Left lobe of liver (tissue), 2 donors: ENCODE results near the gene MACROD1. TPM values are rescaled to one million over a fixed set of nuclear protein-coding genes. Genes with fewer than 3 reads are reported as not detected.

ENCODE experiments used
- ATAC-seq: fragments of 200-7000 bp; cut with Tn5 transposase; one replicate; pipeline ENCODE4 v1.9.1; 2020; ENCODE audit warnings: mild to moderate bottlenecking, moderate library complexity
- DNase-seq: peaks from one replicate; pipeline ENCODE4 v3.0.0-alpha.2; 2020; ENCODE audit warnings: low spot score
- total RNA-seq: library from RNA; stranded (reverse); gene quantifications from one replicate; pipeline ENCODE4 v1.2.1, GENCODE V29; 2021
- donor health status: DM: no; HTN: no; CAD: no; lungs with moderate emphysema.
- donor health status: DM: no; HTN: yes; CAD: no.

The MACROD1 gene
- total RNA-seq, 1 donor from 2014 or later = 35.2 TPM

- ATAC-seq = peak; percentile 82
- peak; percentile 74 for DNase-seq
Measured at GRCh38 chr11:64152841-64153691, 12.8 kb downstream of the MACROD1 start.

- no peak for ATAC-seq
- no peak for DNase-seq
Measured at GRCh38 chr11:64151337-64151736, 14.6 kb downstream of the MACROD1 start.

- DNase-seq (peak; percentile 90), ATAC-seq (peak; percentile 88)
Measured at GRCh38 chr11:64150481-64151239, 15.3 kb downstream of the MACROD1 start.

- ATAC-seq (no peak), DNase-seq (no peak)
Measured at GRCh38 chr11:64150051-64150450, 15.9 kb downstream of the MACROD1 start.

GRCh38 chr11:64148917-64149617 lies 16.8 kb downstream of the MACROD1 start:
- DNase-seq (no peak), ATAC-seq (no peak)

GRCh38 chr11:64148226-64148916 lies 17.5 kb downstream of the MACROD1 start:
- ATAC-seq (peak; percentile 42), DNase-seq (peak; percentile 73)

GRCh38 chr11:64146036-64146955 lies 19.6 kb downstream of the MACROD1 start:
- ATAC-seq = peak; percentile 56
- no peak for DNase-seq

GRCh38 chr11:64144587-64145472 lies 21.1 kb downstream of the MACROD1 start:
- DNase-seq (no peak), ATAC-seq (no peak)

- DNase-seq = no peak
- ATAC-seq = no peak
Measured at GRCh38 chr11:64141081-64141783, 24.7 kb downstream of the MACROD1 start.

- ATAC-seq = no peak
- DNase-seq = no peak
Measured at GRCh38 chr11:64140082-64140481, 25.8 kb downstream of the MACROD1 start.

- ATAC-seq (no peak), DNase-seq (no peak)
Measured at GRCh38 chr11:64139049-64139448, 26.9 kb downstream of the MACROD1 start.

GRCh38 chr11:64138398-64138797 lies 27.5 kb downstream of the MACROD1 start:
- DNase-seq (no peak), ATAC-seq (no peak)

- DNase-seq (no peak), ATAC-seq (no peak)
Measured at GRCh38 chr11:64136765-64137441, 29.0 kb downstream of the MACROD1 start.

- ATAC-seq (no peak), DNase-seq (no peak)
Measured at GRCh38 chr11:64135711-64136110, 30.2 kb downstream of the MACROD1 start.

GRCh38 chr11:64134963-64135362 lies 30.9 kb downstream of the MACROD1 start:
- DNase-seq = no peak
- no peak for ATAC-seq

GRCh38 chr11:64132982-64133705 lies 32.8 kb downstream of the MACROD1 start:
- no peak for DNase-seq

More at GRCh38 chr11:64132982-64133705, 32.8 kb downstream of the MACROD1 start:
- ATAC-seq = no peak
